Ureter (tissue), 1 donor: Measurements from ENCODE around the gene CDH13. TPM values are rescaled to one million over a fixed set of nuclear protein-coding genes. Genes with fewer than 3 reads are reported as not detected.

Source experiments
- DNase-seq: peaks from one replicate; pipeline ENCODE4 v3.0.0-alpha.2; 2020; ENCODE audit warnings: low spot score
- total RNA-seq: library from RNA; stranded (reverse); gene quantifications from one replicate; pipeline ENCODE4 v1.2.4, GENCODE V29; 2023
- donor health status: DM: yes; HTN: yes; CAD: no.

CDH13 gene
- total RNA-seq, 1 donor from 2014 or later = 5.9 TPM

GRCh38 chr16:82841108-82841507, 214.3 kb downstream of the CDH13 start:
- no peak for DNase-seq

GRCh38 chr16:82843606-82844271, 217.0 kb downstream of the CDH13 start:
- no peak for DNase-seq

DNA sequence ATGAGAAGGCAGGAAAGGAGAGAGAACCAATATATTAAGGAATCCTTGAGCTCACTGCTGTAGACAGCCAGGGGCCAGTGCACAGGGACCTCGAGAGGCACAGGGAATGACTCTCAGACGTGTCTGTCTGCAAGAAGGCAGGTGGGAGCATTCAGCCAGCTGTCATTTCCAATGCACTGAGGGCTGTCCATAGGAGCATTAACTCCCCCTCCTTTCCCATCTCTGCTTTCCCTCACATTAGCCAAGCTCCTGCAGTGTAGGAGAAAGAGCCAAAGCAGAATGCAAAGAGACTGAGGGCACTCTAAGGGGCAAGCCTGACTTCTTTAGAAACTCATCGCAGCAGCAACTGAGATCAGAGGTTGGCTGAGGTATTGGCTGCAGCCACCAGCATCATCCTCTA, 218.3 kb downstream of the CDH13 start:
- DNase-seq = no peak

DNA sequence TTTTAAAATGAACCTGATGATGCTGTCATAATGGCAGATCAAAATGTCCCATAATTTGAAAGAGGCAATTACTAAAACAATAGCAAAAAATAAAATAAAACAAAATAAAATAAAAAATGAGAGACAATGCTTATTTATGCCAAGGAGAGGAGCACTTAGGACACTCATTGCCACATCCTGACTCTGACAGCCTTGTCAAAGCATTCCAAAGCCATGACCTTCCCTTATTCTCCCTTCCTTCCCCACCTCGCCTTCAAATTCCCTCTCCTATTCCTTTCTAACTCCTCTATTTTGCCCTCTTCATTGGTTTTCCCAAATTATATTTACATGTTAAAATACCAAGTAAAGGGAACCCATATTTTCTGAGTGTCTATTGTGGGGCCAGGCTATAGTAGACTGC, 220.0 kb downstream of the CDH13 start:
- DNase-seq = no peak

- DNase-seq = no peak
These were observed 221.2 kb downstream of the CDH13 start for GRCh38 chr16:82848013-82848412.

GRCh38 chr16:82852388-82853008, 225.7 kb downstream of the CDH13 start:
- DNase-seq = no peak

GRCh38 chr16:82855471-82855870, 228.7 kb downstream of the CDH13 start:
- DNase-seq = no peak

DNA sequence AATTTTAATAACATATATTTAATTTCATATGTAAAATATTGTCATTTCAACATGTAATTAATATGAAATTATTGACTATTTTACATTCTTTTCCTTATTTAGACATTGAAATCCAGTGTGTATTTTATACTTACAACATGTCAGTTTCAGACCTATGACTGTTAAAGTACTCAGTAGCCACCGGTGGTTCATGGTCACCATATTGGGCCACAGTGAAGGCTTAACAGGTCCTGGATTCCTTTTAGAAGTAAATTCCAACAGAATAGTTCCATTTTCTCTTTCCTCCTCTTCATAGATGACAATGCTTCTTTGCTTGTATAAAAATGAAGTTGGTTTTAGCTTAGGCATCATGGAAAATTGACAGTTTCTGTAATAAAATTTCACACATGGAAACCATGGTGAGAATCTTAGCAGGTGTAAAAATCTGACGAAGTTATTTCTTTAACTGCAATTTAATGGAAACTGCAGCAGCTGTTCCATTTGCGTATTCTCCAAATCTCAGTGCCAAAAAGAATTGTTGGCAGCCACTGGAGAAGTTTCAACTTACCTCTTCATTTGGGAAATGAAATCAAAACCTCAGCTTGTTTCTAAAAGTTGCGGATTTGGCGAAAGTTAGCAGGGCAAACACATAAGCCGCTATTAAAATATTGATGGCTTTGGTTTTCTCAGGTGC, 231.1 kb downstream of the CDH13 start:
- DNase-seq = no peak

DNA sequence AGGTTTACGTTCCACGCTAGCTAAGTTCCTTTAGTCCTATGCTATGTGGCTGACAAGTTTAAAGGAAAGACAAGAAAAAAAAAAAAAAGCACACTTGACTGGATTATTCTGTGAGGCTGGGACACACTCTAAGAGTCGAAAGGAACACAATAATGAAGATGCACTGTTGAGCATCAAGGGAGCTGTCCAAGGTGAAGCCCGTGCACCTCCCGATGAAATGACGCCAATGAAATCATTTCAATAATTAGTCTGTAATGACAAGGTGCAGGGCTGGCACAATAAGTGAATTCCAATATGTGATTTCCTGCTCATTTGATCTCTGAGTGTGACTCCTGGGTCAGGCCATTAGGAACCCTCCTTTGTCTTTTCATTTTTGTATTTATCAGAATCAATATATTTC, 232.9 kb downstream of the CDH13 start:
- no peak for DNase-seq

DNA sequence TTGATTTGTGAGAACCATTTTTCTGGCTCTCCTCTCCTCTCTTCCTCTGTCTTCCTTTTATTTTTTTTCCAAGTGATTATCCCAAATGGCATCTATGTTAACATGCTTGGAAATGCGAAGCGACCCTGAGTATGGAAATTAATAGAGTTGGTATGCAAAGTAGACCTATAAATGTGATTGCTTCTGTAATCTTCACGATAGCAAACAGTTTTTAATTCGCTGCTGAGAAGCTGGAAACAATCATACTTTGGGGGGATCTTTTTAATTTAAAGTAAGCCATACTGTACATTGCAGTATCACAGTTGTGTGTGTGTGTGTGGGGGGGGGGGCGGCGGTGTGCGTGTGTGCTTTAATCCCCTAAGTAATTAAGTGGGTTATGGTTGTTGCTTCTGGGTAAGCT, 233.3 kb downstream of the CDH13 start:
- no peak for DNase-seq

DNA sequence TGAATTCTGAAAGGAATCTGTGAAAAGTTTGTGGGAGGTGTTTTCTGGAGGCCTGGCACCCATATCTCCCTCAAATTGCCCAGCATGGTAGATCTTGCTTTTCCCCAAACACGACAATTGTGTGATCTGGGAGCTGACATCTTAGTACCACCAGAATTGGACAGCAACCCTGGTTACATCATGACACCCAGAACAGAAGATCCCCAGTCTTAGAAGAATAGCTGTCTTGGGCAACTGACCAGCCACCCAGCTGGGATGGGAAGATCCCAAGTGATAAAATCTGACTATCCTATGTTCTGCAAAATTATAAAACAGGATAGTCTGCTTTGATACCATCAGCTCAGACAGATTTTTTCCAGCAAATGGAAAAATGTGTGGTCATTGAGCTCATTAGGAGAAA, 235.3 kb downstream of the CDH13 start:
- no peak for DNase-seq

GRCh38 chr16:82864332-82865040, 237.7 kb downstream of the CDH13 start:
- no peak for DNase-seq

- DNase-seq = no peak
These were observed 238.6 kb downstream of the CDH13 start for GRCh38 chr16:82865412-82865811.

GRCh38 chr16:82867485-82867884, 240.7 kb downstream of the CDH13 start:
- no peak for DNase-seq

GRCh38 chr16:82874271-82874670, 247.5 kb downstream of the CDH13 start:
- no peak for DNase-seq

DNA sequence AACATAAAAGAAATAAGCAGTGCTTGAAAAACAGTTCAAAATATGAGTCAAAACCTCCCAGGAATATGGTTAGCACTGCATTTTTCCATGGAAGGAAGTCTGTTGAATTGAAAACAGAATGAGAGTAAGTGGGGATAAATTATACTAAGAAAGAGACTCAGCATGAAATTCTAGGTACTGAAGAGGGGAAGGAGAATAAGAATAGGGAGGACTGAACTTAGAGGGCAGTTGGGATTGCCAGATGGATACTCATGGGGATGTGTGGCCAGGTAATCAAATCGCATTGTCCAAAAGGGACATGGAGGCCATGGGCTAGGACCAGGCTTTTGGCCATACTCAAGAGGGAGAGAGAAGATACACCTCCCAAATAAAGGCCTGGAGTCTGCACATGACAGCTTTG, 247.9 kb downstream of the CDH13 start:
- no peak for DNase-seq

- DNase-seq = no peak
These were observed 250.2 kb downstream of the CDH13 start for GRCh38 chr16:82876951-82877350.

GRCh38 chr16:82878466-82878865, 251.7 kb downstream of the CDH13 start:
- DNase-seq = no peak

GRCh38 chr16:82880346-82880745, 253.6 kb downstream of the CDH13 start:
- DNase-seq = no peak

- no peak for DNase-seq
These were observed 254.7 kb downstream of the CDH13 start for GRCh38 chr16:82881516-82881915.

DNA sequence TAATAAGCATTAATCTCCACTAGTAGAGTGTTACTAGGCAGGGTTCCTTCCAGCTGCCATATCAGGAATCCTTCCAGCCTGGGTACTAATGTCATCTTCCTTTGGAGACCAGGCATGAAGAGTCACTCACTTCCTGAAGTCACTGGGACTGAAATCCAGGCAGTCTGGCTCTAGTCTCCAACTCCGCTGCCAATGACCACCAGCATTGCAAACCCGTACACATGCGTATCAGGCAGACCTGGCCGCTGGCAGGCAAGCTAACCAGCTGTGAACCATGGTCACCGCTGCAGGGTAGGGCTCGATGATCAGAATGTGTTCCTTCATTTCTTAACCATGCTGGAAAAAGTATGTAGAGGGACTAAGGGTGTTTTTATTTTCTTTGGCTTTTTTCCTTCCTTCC, 255.5 kb downstream of the CDH13 start:
- DNase-seq = no peak

DNA sequence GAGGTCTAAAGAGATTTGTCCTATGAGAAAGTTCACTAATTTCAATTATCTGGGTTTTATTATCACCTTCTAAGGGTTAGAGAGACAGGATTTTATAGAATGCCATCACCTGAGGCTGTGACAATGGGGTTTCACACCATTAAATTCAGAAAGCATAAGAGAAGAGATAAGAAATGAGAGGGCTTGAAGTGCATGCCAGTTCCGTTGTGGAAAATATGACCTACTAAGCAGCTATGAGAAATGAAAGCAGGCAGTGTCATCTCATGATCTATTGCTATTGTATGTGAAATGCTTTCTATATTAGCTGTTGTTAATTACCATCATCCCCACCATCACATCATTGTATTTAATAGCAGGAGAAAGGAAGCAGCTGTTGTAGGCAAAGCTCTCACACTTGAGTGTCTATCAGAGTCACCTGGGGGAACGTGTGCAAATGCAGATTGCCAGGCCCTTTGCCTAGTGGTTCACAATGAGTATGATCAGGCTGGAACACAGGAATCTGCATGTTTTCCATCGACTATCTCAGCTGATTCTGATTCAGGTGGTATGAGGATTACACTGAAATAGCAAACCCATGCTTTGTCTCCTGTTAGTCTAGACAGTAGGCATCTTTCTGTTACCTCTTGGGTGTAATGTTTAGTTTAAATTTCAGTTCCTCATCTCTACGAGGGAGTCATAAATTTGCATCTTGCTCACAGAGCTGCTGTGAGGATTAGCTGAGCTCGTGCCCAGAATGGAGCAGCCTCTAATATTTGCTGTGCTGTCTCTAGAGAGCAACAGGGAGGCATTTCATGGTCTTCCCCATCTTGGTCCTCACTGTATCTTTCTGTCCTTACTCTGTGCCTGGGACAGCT, 256.4 kb downstream of the CDH13 start:
- DNase-seq = no peak
